ENCODE results near the gene CFAP65.
A peak's percentile ranks its signal among the peaks of the same experiment; 100 is the strongest.

CFAP65 gene

DNA sequence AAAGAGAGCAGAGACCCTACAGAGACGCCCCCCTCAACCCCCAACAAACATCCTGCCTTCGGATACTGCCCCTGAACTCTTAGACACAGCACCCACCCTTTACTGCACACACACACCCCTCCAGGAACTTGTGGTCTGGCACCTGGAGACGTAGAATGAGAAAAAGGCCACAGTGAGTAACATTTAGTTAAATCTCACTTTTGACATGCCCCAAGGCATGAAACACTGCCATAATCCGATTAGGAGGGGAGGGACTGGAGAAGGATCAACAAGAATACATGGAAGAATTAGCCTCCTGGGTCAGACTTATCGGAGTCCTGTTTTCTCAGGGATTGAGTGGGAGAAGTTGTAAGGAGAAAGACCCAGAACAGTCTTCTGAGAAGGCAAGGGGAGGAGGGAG, 77.7 kb downstream of the CFAP65 start:
- TF ChIP-seq, protein P1, sequence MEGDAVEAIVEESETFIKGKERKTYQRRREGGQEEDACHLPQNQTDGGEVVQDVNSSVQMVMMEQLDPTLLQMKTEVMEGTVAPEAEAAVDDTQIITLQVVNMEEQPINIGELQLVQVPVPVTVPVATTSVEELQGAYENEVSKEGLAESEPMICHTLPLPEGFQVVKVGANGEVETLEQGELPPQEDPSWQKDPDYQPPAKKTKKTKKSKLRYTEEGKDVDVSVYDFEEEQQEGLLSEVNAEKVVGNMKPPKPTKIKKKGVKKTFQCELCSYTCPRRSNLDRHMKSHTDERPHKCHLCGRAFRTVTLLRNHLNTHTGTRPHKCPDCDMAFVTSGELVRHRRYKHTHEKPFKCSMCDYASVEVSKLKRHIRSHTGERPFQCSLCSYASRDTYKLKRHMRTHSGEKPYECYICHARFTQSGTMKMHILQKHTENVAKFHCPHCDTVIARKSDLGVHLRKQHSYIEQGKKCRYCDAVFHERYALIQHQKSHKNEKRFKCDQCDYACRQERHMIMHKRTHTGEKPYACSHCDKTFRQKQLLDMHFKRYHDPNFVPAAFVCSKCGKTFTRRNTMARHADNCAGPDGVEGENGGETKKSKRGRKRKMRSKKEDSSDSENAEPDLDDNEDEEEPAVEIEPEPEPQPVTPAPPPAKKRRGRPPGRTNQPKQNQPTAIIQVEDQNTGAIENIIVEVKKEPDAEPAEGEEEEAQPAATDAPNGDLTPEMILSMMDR (conservative IDR thresholded peaks at IDR 0.05; ENCODE audit: control insufficient read depth, insufficient read depth, low read depth, low read length): no peak
- no peak overlapping the region for H3K4me3 ChIP-seq (ENCODE audit: control insufficient read depth, low read depth, low read length)

DNA sequence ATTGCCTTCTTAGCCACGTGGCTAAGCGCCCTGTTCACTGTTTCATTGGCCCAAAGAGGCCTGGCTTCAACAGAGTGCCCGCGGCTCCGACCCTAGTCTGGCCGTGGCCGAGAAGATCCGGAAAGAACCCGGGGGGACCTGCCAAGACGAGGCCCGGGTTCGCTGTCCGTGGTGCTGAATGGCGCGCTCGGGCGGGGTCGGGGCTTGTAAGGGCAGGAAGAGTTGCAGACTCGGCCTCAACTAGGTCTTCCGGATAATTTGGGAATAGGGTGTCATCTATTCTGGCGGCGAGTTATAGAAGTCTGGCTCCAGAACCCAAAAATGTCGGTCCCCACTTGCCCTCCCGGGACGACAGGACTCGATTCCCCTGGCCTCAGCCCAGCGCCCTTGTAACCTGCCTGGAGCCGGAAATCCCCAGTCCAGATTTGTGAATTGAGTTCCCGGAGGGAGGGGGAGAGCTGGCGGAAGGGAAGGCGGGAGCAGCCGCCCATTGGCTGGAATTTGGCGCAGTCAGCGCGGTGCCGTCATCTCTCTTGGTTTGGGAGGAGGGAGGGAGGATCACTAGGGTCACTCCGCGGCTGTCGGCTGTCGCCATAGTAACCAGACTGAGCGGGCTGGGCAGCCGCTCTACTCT, 78.3 kb downstream of the CFAP65 start:
- peak; percentile 65 for DNase-seq (ENCODE audit: low read depth)
- peak overlapping the region; percentile 16 for H3K4me3 ChIP-seq (ENCODE audit: control insufficient read depth, low read depth, low read length)
- TF ChIP-seq, protein P1 (conservative IDR thresholded peaks at IDR 0.05; ENCODE audit: control insufficient read depth, insufficient read depth, low read depth, low read length): no peak

More for the DNA sequence above, 77.7 kb downstream of the CFAP65 start:
- DNase-seq (ENCODE audit: low read depth): peak; percentile 21

DNA sequence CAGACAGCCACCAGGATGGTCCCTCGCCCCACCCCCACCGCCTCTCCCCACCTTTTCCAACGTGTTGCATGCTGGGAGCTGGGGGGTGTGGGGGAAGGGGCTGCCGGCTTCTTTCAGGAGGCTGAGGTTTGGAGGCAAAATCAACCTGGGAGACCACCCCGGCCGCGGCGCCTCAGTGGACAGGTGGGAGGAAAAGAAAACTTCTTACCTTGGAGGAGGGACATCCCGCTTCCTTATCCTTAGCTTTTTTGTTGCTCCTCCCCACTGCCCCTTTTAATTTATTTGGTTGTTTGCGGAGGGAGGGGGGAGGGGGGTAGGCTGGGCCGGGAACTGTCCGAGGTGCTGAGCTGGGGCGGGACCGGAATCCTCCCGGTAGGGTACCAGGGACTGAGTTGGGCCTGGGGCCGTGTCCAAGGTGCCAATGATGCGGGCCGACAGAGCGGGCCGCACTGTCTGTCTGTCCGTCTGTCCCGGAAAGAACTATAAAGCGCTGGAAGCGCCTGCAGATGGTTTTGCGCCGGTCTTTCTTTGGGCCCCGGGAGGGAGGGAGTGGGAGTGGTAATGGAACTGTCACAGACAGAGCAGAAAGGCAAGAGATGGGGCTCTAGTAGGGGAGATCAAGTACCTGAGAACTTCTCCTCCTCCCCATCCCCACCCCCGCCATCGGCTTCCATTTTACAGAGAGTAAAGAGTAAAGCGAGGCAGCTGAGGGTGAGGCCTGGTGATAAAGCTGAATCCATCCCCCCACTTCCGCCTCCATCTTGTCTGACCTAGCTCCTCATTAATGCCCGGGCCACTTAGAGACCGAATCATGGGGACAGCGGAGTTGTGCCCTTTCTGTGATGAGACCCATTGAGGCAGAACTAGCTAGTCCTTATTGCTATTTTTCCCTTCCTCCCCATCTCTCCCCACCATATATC, 79.4 kb downstream of the CFAP65 start:
- TF ChIP-seq, protein P1 (conservative IDR thresholded peaks at IDR 0.05; ENCODE audit: control insufficient read depth, insufficient read depth, low read depth, low read length): no peak
- no peak overlapping the region for H3K4me3 ChIP-seq (ENCODE audit: control insufficient read depth, low read depth, low read length)
- DNase-seq (ENCODE audit: low read depth): no peak

DNA sequence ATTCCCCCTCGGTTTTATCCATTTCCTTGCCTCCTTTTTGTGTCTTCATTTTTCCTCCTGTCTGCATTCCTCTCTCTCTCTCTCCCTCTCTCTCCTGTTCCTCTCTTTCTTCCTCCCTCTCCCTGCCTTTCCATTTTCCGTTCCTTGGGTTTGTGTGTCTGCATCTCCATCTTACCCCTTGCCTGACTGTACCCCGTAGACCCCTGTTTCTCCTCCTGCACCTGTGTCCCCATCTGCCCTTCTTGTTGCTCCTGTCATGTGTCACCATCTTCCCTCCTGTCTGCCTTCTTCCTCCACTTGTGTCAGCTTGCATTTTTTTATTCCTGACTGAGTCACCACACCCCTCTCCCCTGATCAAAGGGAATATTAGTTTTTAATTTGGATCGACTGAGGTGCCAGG, 80.1 kb downstream of the CFAP65 start:
- TF ChIP-seq, protein P1 (conservative IDR thresholded peaks at IDR 0.05; ENCODE audit: control insufficient read depth, insufficient read depth, low read depth, low read length): no peak
- H3K4me3 ChIP-seq (ENCODE audit: control insufficient read depth, low read depth, low read length): no peak overlapping the region

DNA sequence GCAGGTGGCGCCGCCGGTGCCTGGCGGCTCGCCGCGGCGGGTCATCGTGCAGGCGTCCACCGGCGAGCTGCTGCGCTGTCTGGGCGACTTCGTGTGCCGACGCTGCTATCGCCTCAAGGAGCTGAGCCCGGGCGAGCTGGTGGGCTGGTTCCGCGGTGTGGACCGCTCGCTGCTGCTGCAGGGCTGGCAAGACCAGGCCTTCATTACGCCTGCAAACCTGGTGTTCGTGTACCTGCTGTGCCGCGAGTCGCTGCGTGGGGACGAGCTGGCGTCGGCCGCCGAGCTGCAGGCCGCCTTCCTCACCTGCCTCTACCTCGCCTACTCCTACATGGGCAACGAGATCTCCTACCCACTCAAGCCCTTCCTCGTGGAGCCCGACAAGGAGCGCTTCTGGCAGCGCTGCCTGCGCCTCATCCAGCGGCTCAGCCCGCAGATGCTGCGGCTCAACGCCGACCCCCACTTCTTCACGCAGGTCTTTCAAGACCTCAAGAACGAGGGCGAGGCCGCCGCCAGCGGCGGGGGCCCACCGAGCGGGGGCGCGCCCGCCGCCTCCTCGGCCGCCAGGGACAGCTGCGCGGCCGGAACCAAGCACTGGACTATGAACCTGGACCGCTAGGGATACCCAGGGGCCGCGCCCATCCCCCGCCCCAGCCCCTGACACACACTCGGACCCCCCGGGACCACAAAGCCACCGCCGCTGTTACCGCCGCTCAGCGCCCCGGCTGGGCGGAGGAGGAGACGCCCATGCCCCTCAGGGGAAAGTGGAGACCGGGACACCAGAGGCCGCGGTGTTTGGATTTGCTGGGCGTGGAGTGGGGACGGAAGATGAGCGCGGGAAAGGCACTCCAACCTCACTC, 80.8 kb downstream of the CFAP65 start:
- H3K4me3 ChIP-seq (ENCODE audit: control insufficient read depth, low read depth, low read length): no peak overlapping the region
- TF ChIP-seq, protein P1 (conservative IDR thresholded peaks at IDR 0.05; ENCODE audit: control insufficient read depth, insufficient read depth, low read depth, low read length): no peak
- no peak for DNase-seq (ENCODE audit: low read depth)

More for the DNA sequence above, 80.1 kb downstream of the CFAP65 start:
- no peak for DNase-seq (ENCODE audit: low read depth)

DNA sequence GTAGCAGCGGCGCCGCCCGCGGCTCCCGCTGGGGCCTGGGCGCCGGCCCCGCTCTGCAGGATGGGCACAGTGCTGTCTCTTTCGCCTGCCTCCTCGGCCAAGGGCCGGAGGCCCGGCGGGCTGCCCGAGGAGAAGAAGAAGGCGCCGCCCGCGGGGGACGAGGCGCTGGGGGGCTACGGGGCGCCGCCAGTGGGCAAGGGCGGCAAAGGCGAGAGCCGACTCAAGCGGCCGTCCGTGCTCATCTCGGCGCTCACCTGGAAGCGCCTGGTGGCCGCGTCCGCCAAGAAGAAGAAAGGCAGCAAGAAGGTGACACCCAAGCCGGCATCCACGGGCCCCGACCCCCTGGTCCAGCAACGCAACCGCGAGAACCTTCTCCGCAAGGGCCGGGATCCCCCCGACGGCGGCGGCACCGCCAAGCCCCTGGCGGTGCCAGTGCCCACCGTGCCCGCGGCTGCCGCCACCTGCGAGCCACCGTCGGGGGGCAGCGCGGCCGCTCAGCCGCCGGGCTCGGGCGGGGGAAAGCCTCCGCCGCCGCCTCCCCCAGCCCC, 81.5 kb downstream of the CFAP65 start:
- TF ChIP-seq, protein P1 (conservative IDR thresholded peaks at IDR 0.05; ENCODE audit: control insufficient read depth, insufficient read depth, low read depth, low read length): no peak
- no peak for DNase-seq (ENCODE audit: low read depth)
- H3K4me3 ChIP-seq (ENCODE audit: control insufficient read depth, low read depth, low read length): no peak overlapping the region
